ENCODE measurements around the gene ZBP1. TPM values are rescaled to one million over a fixed set of nuclear protein-coding genes. Genes with fewer than 3 reads are reported as not detected.

ZBP1 gene
- total RNA-seq, 1 donor from 2014 or later, result 0.44 TPM

DNA sequence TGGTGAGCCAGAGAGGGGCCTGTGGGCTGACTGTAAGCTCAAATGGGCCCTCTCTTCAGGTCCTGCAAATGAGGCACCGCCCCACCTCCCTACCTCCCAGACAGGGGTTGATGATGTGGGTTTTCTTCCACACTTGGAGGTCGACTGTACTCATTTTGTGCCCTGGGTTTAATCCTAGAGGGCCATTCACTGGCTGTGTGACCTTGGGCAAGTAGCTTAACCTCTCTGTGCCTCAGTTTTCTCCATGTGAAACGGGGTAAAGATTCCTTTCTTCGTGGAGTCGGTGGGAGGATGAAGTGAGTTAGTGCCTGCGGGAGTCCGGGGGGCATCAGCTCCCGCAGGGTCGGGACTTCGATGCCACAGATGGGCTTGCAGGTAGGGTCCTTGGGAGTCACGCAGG, 23.9 kb downstream of the ZBP1 start:
- no peak for ATAC-seq

DNA sequence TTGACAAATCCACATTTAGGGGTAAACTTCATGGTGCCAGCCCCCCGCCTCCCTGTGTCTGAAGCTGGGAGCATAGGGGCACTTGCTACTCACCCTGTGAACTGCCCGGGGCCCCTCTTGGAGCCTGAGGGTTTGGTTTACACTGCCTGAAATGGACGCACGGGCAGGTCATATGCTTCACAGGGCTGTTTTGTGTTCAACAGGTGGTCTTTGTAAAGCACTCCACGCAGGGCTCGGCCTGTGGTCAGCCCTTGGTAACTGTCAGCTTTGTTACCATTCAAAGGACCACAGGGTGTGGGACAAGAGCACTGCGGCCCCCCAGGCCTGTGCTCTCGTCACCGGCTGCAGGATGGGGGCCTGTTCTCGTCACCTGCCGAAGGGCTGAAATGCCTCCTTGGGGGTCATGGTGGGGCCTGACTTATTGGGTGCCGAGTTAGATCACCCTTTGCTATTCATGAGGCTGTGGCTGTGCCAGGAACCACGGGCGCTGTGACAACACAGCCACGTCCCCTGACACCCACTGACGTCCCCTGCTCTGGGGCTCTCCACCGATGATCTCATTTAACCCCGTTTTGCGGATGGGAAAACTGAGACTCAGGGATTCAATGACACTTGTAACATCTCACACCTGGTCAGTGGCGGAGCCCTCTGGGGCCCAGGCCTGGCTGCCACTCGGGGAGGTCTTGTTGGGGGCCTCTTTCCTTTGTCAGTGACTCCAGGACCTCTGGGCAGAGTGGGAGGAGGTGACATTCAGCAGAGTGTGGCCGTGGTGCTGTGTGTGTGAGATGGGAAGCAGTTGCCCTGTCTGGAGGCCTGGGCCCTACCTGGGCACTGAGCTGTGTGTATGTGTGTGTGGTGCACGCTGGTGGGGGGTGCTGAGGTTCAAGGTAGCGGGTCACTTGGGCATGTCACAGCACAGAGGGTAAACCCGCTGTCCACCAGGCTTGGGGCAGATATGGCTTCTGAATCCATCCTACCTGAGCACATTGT, 24.9 kb downstream of the ZBP1 start:
- no peak for ATAC-seq

DNA sequence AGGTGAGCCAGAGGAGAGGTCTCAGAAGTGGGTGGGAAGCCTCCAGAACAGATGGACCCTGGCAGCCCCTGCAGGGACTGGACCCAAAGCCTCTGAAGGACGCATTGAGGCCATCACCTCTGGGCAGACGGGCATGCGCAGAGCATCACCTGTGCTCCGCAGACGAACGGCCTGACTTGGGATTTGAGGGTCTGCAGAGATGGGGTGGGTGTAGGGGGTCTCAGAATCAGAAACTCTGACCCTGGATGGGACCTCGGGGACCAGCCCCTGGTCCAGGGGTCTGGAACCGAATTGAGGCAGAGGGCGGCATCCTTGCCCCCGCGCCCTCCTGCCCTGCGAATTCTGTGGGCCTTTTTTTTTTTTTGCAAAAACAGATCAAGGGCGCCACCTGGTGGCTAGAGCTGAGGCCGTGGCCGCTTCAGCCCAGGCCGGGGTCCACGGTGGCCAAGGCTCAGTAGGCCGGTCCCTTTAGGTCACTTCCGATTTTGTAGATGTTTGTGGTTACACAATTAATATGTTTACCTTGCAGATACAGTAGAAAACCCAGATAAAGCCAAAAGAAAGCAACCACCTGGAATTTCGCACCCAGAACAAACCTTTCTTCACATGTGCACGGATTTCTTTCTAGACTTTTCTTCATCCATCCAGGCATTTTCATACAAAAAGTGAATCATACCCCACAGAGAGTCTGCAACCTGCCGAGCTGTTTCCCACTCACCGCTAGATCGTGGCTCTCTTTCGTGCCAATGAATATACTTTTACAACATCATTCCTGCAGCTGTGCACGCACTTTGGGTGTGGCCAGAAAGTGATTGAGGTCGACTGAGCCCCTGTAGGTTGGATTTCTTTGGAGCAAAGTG, 25.9 kb downstream of the ZBP1 start:
- no peak for ATAC-seq

DNA sequence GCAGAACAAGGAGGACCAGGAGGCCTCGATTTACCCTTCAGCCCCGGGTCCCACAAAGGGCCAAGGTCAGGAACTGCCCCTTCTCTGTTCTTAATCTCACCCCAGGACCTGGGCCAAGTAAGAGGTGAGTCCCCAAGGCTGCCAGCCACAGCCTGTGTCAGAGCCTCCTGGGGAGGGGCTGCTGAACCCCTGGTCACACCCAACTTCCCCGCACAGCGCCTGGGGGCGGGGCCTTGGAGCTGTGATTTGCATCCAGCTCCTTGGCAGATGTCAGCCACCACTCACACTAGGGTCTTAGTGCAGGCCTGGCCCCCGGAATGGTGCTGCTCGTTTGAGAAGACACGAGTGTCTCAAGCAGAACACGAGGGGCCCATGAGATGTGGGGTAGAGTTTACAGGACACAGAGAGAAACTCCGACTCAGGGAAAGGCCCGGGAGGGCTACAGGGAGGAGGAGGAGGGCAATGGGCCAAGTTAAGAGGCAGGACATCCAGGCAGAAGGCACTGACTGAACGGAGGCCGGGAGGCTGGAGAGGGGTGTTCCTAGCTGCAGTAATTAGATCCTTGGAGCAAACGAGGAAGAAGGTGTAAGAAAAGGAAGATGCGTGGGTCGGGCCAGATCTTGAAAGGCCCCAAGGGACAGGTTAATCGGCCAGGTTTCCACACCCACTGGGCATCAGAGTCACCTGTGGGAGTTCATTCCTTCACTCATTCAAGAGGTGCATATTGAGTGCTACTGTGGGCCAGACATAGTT, 26.9 kb downstream of the ZBP1 start:
- ATAC-seq, result no peak

DNA sequence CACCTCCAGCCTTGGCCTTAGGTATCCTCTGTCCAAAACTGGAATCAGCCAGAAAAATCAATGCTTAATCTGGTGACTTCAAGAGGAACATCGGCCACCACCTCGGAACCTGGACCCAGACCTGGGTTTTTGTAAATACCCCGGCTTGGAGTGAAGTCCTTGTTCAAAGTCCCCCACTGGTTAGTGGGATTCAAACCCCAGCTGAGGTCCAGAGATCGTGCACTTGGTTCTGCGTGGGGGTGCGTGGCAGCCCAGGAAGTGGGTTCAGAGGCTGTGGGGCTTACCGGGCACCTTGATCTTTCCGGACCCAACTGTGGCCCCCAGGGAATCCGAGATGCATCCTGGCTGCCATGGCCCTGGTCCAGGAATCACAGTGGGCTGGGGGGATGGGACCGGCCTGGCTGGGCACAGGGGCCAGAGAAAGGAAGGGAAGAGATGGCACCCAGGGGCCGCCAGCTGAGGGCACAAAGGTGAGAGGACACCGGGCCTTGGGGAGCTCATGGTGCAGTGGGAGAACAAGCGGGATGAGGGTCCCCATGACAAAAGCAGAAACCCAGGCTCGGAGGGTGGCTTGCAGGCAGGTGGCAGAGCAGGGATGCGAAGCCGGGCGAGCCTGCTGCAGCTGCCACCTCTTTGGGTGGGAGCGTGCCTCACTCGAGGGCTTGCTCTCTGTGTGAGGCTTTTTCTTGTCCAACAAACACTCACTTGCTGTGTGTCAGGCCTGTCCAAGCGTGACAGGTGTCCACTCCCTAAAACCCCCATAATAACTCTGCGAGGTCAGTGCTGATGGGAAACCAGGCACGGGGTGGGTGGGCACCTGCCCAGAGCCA, 27.7 kb downstream of the ZBP1 start:
- no peak for ATAC-seq

DNA sequence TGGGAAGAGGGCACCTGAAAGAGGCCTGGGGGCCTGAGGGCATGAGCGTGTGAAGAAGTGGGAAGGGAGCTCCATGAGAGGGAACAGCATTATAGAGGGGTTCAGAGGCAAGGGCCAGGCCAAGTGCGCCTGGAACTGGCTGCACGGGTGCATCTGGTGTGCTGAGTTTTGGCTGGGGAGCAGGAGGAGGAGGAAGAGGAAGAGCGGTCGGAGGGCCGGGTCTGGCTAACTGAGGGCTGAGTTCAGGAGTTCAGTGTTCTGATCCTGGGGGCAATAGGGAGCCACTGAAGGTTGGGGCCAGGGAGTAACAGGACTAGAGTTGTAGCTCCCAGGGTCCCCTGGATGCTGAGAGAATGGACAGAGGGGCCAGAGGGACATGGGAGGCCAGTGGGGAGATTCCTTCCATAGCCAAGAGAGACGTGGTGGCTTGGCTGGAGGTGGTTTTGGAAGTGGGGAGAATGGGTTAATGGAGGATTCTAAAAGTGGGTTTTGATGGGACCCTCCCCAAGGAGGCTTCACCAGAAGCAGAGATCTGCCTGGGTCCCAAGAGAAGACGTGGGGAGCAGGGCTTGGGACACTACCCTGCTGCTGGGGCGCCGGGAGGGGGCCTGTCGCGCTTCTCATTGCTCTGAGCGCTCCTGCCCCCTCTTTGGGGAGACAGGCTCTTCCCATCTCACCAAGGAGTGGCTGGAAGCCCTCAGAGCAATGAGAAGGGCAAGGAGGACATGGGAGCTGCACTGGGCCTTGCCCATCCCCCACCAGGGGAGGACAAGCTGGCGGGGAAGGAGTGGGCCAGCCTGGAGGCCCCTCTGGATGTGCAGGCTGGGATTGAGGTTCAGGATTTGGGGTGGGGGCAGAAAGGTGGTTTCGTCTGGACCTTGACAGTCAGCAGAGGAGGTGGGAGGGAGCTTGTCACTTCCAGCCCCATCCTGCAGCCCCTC, 28.7 kb downstream of the ZBP1 start:
- no peak for ATAC-seq

DNA sequence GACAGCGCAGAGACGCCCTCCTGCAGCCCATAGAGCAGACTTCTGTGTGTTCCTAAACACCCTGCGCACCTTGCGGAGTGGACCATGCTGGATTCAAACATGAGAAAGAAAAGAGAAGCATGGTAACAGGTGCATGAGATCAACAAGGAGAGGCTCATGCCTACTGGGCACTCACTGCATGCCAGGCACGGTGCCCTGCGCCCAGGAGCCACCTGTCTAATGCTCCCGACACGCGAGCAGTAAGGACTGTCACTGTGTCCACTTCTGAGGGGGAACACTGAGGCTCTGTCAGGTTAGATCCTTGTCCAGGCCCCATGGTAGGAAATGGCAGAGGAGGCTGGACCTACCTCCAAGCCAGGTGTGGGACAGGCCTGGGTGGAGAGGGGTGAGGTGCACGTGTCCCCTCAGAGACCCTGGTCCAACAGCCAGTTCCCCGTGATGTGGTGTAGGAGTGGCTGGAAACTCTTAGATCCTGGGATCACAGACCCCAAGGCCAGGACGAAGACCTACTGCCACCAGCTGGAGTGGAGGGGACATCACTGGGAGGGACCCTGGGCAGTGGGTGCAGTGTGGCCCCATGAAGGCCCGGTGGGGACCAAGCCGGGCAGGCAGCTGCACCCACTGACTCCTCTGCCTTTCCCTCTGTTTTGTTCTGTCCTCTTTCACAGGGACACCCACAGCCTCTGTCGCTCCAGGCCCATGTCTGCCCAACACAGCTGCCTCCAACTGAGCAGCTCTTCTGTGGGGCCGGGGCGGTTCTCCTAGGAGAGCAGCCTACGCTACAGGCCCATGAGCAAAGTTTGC, 29.5 kb downstream of the ZBP1 start:
- no peak for ATAC-seq

DNA sequence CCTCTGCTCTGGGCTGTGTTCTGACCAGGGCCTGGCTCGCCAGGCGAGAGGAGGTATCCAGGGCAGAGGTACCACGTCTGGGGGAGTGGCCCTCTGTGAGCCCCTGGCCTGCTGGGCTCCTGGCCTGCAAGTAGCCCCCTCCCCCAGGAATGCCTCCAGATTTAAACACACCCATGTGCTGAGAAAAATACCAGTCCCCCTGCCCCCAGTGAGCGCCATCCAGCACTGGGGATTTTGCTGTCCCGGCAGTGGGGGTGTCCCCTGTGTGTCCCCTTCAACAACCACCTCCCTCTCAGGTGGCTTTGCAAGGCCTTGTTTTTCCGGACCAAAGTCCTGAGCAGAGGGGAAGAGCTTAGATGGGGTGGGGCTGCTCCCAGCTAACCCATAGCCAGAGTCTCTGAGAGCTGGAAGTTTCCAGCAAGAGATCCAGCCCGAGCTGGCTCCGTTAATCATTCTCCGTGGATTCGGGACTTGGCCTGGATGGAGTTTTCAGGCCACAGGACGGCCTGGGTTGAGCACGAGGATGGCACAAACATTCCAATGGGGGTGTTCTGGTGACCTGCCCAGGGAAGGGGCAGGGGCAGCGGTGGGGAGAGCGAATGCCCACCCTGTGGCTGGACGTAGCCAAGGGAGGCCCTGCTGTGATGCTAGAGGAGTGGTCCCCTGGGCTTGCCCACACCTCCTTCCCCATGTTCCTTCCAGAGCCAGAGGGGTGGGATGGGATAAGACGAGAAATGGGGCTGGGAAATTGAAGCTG, 30.3 kb downstream of the ZBP1 start:
- ATAC-seq, result no peak

DNA sequence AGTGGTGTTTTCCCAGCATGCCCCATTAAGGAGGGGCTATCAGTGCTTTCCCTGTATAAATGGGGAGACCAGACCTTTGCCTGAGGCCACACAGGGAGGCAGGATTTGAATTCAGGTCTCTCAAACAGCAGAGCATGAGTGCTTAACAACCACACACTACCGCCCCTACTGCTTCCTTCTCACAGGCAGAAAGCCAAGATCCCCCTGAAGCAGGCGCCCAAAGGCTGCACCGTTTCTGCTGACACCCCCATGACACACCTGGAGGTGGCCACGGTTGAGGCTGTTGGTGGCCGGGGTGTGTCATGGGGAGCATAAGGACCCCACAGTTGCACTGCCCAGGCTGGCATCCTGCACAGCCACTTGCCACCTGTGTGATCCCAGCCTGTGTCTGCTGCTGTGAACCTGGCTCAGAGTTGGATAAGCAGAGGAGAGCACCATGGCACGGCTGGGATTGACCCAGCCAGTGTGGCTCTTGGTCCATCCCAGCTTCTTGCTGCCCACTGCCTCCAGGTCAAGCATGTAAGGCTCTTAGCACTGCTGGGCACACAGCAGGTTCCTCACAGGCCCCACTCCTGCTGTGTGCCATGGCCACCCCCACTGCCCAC, 31.0 kb downstream of the ZBP1 start:
- ATAC-seq, result no peak

DNA sequence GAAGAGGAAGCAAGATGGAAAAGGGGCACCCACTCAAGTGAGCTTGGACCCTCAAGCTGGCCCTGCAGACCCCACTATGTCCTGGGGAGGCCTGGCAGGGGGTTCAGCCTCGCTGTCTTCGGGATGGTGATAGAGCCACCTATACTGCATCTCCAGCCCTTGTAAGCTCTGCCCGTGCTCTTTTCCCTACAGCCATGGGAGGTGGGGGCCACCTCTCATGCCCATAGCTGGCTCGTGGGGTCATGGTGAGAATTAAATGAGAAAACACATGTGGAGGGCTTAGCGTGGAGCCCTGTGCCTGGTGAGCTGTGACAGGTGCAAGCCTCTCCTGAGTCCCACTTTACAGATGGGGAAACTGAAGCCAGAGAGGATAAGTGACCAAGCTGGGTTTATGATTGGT, 31.6 kb downstream of the ZBP1 start:
- ATAC-seq, result no peak

DNA sequence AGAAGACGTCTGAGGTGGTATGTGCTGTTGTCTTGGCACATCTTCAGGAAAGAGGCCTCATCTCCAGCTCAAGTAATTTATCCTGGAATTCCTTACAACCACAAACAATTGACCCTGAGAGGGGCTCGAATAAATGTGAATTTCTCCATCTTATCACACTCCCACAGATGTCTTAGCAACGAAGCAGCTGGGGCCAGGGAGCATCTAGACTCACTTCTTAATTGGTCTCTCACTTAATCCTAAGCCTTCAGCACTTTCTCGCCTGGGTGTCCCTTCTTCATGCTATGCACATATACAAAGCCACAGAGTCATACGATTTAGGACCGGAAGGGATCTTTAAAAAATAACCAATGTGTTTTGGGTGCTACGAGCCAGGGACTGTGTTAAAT, 32.2 kb downstream of the ZBP1 start:
- ATAC-seq, result no peak

DNA sequence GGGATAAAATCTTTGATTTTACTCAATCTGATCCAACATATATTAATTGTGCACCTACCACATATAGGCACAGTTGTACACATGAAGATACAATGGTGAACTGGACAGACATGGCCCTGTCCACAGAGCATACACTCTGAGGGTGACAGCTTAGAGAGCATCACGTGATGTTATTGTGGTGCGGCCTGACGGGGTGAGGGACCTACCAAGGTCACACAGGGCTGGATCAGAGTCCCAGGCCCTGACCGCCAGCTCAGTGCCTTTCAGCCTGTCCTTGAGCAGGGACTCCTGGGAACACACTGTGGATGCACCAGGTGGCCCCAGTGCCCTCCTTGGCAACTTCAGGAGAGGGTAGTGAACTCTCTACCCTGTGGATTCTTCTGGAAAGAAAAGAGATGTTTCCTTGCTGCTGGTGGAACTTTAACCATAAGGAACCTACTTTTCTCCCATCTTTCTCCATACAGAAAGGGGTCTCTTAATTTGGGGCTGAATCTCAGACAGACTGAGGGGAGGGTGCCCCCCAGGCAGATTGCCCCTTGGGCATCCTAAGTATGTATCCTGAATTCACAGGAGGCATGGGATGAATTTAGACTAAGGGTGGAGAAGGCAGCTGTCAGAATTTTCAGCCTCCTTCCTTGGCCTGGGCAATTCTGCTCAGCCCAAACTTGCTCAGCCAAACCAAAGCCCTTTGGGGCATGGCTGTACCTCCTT, 32.8 kb downstream of the ZBP1 start:
- ATAC-seq, result no peak

DNA sequence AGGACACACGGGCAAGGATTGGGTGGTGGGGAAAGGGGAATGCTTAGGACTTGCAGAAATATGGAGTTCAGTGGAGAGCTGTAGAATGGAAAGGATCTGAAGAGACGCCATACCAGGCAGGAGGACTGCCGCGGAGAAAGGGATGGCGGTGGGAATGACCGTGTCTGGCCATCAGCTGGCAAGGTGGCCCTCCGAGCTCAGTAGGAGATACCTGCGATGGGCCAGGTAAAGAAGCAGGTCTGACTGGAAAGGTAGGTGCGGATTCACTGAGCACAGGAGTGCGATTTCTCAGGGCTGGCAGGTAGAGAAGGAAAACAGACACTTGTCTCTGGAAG, 33.3 kb downstream of the ZBP1 start:
- no peak for ATAC-seq

DNA sequence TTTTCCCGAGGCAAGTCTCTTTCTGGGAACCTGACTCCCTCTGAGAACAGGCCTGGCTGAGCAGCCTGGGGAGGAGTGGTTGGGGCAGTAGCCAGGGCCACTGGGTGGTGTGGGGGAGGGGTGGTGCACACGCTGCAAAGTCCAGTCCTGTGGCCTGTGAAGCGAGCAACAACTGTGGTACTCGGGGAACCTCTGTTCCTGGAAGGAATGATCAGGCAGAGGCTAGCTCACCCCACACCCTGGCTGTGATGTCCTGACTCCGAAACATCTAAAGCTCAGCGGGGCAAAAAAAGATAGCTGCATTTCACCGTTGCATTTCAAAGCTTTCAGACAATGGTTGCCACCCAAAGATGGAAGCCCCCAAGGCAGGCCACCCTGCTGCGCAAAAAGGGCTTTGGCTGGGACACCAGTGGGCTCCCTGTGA, 33.8 kb downstream of the ZBP1 start:
- ATAC-seq, result no peak

DNA sequence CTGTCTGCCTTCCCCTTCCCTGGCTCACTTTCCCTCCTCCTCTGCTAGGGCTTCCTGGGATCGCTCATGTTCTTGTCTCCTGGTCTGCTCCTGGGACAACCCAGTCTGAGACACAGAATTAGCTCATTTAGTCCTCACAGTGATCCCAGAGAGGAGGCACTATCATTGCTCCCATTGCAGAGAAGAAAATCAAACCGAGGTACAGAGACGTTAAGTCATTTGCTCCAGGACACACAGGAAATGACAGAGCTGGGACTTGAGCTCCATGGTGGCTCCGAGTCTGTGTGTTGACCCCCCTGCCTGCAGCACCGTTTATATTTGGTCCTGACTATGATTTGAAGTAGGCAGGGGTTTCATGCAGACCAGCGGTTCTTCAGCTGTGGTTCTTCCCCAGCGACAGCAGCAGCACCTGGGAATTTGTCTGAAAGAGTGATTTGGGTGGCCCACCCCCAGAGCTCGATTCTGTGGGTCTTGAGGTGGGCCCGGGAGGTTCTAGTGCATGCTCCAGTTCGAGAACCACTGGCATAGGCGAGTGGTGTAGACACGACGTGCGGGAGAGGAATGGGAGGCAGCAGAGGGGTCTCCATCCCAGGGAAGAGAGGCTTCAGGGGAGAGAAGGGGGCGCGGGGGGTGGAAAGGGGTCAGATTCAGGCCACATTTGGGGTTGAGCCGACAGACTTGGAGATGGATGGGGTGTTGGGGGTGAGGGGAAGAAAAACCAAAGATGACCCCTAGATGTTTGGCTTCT, 34.6 kb downstream of the ZBP1 start:
- no peak for ATAC-seq

DNA sequence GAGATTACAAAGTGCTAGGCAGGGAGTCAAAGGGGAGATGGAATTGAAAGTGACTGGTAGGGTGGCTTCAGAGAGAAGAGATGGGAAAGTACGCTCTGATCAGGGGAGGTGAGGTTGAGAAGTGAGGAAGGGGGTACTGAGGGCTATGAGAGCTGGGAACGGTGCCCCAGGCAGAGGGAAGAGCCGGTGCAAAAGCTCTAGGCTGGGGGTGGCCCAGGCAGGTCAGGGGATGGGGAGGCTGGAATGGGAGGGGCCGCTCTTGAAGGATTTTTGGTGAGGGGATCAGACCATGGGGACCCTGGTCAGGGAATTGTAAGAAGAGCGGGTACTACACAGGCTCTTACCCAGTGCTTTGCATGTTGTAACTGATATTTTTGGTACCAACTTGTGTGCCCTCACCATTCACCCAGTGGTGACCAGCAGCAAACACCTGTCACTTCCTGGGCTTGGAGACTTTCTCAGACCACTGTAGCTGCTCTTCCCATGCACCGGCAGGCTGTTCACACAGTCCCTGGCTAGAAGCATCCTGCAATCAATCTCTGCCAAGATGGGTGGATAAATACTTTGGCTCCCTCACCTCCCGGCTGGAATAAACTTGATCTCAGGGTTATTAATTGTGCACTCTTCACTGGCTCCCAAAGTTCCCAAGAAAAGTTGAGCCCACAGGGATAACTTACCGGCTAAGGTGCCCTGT, 35.3 kb downstream of the ZBP1 start:
- no peak for ATAC-seq

Data from esophagus mucosa (tissue), 1 donor.